ENCODE results near the gene EPB41L1.
"Not testable (repeated sequence)": the region's sequence is repeated elsewhere in the genome, so short reads cannot be mapped to it uniquely, and the experiment has no call there.

Gene EPB41L1

GRCh38 chr20:36126836-36127527 lies 27.6 kb upstream of the EPB41L1 start:
- DNase-seq: no peak

GRCh38 chr20:36128463-36129159 lies 25.9 kb upstream of the EPB41L1 start:
- DNase-seq: no peak

GRCh38 chr20:36129160-36129543 lies 25.4 kb upstream of the EPB41L1 start:
- DNase-seq: no peak

- no peak for DNase-seq
Measured at GRCh38 chr20:36130390-36130789, 24.1 kb upstream of the EPB41L1 start.

- DNase-seq: no peak
Measured at GRCh38 chr20:36132802-36133211, 21.7 kb upstream of the EPB41L1 start.

GRCh38 chr20:36133821-36134220 lies 20.7 kb upstream of the EPB41L1 start:
- no peak for DNase-seq

- DNase-seq: no peak
Measured at GRCh38 chr20:36135159-36135558, 19.4 kb upstream of the EPB41L1 start.

- no peak for DNase-seq
Measured at GRCh38 chr20:36135821-36136220, 18.7 kb upstream of the EPB41L1 start.

GRCh38 chr20:36137313-36137712 lies 17.2 kb upstream of the EPB41L1 start:
- DNase-seq: not testable (repeated sequence)

GRCh38 chr20:36141310-36141709 lies 13.2 kb upstream of the EPB41L1 start:
- DNase-seq: no peak

- no peak for DNase-seq
Measured at GRCh38 chr20:36144336-36144735, 10.2 kb upstream of the EPB41L1 start.

GRCh38 chr20:36145877-36146707 lies 8.4 kb upstream of the EPB41L1 start:
- peak; percentile 21 for DNase-seq

GRCh38 chr20:36147690-36148089 lies 6.8 kb upstream of the EPB41L1 start:
- DNase-seq: no peak

- no peak for DNase-seq
Measured at GRCh38 chr20:36148439-36148838, 6.1 kb upstream of the EPB41L1 start.

GRCh38 chr20:36149012-36149411 lies 5.5 kb upstream of the EPB41L1 start:
- DNase-seq: no peak

GRCh38 chr20:36149469-36149868 lies 5.1 kb upstream of the EPB41L1 start:
- peak; percentile 44 for DNase-seq

GRCh38 chr20:36150489-36150846 lies 4.1 kb upstream of the EPB41L1 start:
- no peak for DNase-seq

- DNase-seq: no peak
Measured at GRCh38 chr20:36150847-36151539, 3.5 kb upstream of the EPB41L1 start.

GRCh38 chr20:36152261-36152660 lies 2.3 kb upstream of the EPB41L1 start:
- DNase-seq: peak; percentile 38

GRCh38 chr20:36153204-36153603 lies 1.3 kb upstream of the EPB41L1 start:
- no peak for DNase-seq

GRCh38 chr20:36153736-36154699 lies 522 bp upstream of the EPB41L1 start:
- peak; percentile 83 for DNase-seq

- peak; percentile 50 for DNase-seq
Measured at GRCh38 chr20:36155629-36155971, 1.1 kb downstream of the EPB41L1 start.

Measured in midbrain (tissue), 1 donor.